ENCODE data around the gene OR7D4. TPM values are rescaled to one million over a fixed set of nuclear protein-coding genes. Genes with fewer than 3 reads are reported as not detected.

The OR7D4 gene
- total and polyA plus RNA-seq, 9 of the 15 experiments (the other 6 are each of a cell fraction or from before 2014, with no cell fraction given) = not detected

GRCh38 chr19:9183000-9183399, 36.4 kb downstream of the OR7D4 start (continued):
- TF ChIP-seq E2F4 (CRISPR knock-in tag; IDR thresholded peaks at IDR 0.05; ENCODE audit: low read depth) = no peak

GRCh38 chr19:9178901-9179300, 40.5 kb downstream of the OR7D4 start, which contains the start of gene OR7D2:
Gene OR7D2 (plus strand): TSS chr19:9178979. CDS start chr19:9185782, 6,803 bp downstream.
- WGBS (ENCODE audit: insufficient coverage, low coverage, missing lambda C conversion rate) = 15% methylated on average over 4 of the region's 4 CpGs
- Histone ChIP-seq H3K9me1 (ENCODE audit: control insufficient read depth, insufficient read depth, low read length) (no peaks in the 10 kb centered on the region), H4K20me1 (replicated peaks; ENCODE audit: control insufficient read depth, insufficient read depth, low read length) (no peaks in the 10 kb centered on the region), H3K4me1 (replicated peaks in 1 of 2; ENCODE audit: control insufficient read depth in 2 of 2, insufficient read depth in 2 of 2, low read length in 2 of 2) (no peaks in the 10 kb centered on the region), H3K4me3 (no peak within 1 kb of the TSS), H3K36me3 (ENCODE audit: control insufficient read depth, insufficient read depth, low read length) (no peaks in the 10 kb centered on the region), H3K9me3 (replicated peaks; ENCODE audit: control insufficient read depth, insufficient read depth, low read depth, low read length) (no peaks in the 10 kb centered on the region), H3K79me2 (ENCODE audit: control insufficient read depth, insufficient read depth, low read length) (no peaks in the 10 kb centered on the region), H2AFZ (ENCODE audit: low read depth, low read length) (no peak within 1 kb of the TSS), H3K4me2 (ENCODE audit: insufficient read depth, low read length) (no peak within 1 kb of the TSS), H3K27me3 (ENCODE audit: control insufficient read depth in 2 of 2, insufficient read depth in 2 of 2, low read length in 2 of 2) (no peaks in the 10 kb centered on the region), H3K27ac (ENCODE audit: extremely low read depth, low read depth, low read length) (no peak within 1 kb of the TSS), H3K9ac (ENCODE audit: insufficient read depth in 1 of 2, low read depth in 2 of 2, low read length in 2 of 2) (no peak within 1 kb of the TSS)
- TF ChIP-seq DMBX1 (CRISPR knock-in tag; IDR thresholded peaks at IDR 0.05; ENCODE audit: borderline replicate concordance) = no peak
- TF ChIP-seq ZNF384 (IDR thresholded peaks at IDR 0.05; ENCODE audit: low read depth, low read length) = peak; percentile 70; the same call in 1 of the 2 replicates
- TF ChIP-seq XRCC4 (IDR thresholded peaks at IDR 0.05; ENCODE audit: extremely low read depth, insufficient read depth, insufficient read length) = no peak
- TF ChIP-seq PKNOX1 (IDR thresholded peaks at IDR 0.05) = peak; percentile 15; the same call in 1 of the 2 replicates
- TF ChIP-seq SP2 (IDR thresholded peaks at IDR 0.05; ENCODE audit: extremely low read depth, low read depth, low read length, poor library complexity, severe bottlenecking) = no peak
- no peak for TF ChIP-seq CREB1 (IDR thresholded peaks at IDR 0.05)
- no peak for TF ChIP-seq CREB1 (CRISPR knock-in tag; IDR thresholded peaks at IDR 0.05)
- TF ChIP-seq ZNF518B (CRISPR knock-in tag; IDR thresholded peaks at IDR 0.05) = no peak
- TF ChIP-seq ZKSCAN3 (CRISPR knock-in tag; IDR thresholded peaks at IDR 0.05) = no peak
- TF ChIP-seq ZNF717 (CRISPR knock-in tag; IDR thresholded peaks at IDR 0.05) = no peak
- no peak for TF ChIP-seq ZNF764 (CRISPR knock-in tag; IDR thresholded peaks at IDR 0.05; ENCODE audit: low read depth)
- ChIA-PET POLR2A (interaction anchor here (0.6 kb wide), 1 partner anchor 849 kb away, joined by 3 read pairs; no protein-coding TSS in a partner anchor), CTCF (ENCODE audit: low intra/inter-chr PET ratio) (interaction anchor here (0.6 kb wide), 1 partner anchor 115 kb away, joined by 3 read pairs; no protein-coding TSS in a partner anchor)
- FAIRE-seq (no peak), ATAC-seq (no peak), DNase-seq (ENCODE audit: extremely low read depth in 1 of 4, low spot score in 3 of 4) (no peak)
- no TSS peak for BruUV-seq (replicated peaks)
- intact Hi-C loops (cut with micrococcal nuclease) (no loop called here), in situ Hi-C loops (cut with MboI) (no loop called here)

Measured in K562 (cell line).